Upper lobe of left lung (tissue), 4 donors: ENCODE data around the gene BTBD6.

Experiments used
- EP300 ChIP-seq, 4 donors: sonication (generic); formaldehyde crosslinking; IDR thresholded peaks; one replicate each; pipeline ENCODE4 v1.5.1; 2017; ENCODE audit warnings: antibody characterized with exemption in 4 of 4, control low read depth in 2 of 4
- TF ChIP-seq, protein P1 (sequence below), 6 experiments: fragments of 450-650 bp in 4 of 6; fragments of 200-600 bp in 2 of 6; sonication (generic) in 2 of 6; IDR thresholded peaks; one replicate each; pipeline ENCODE4 v1.5.1; 2016 to 2019; ENCODE audit warnings: antibody characterized with exemption in 6 of 6

DNA sequence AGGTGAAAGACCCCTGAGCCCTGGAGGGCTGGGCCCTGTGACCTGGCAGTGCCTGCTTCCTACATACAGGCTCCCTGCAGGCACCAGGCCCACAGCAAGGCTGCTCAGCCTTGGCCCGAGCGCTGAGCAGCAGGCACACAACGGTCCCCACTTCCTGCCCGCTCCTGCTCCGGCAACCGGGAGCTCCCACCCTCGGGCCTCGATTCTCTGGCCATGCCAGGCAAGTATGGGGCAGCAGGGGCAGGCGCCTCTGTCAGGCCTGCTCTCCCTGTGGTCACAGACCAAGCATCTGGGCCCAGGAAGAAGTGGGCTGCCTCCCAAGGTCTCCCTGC lies 36.6 kb upstream of the BTBD6 start:
- TF ChIP-seq, protein P1, sequence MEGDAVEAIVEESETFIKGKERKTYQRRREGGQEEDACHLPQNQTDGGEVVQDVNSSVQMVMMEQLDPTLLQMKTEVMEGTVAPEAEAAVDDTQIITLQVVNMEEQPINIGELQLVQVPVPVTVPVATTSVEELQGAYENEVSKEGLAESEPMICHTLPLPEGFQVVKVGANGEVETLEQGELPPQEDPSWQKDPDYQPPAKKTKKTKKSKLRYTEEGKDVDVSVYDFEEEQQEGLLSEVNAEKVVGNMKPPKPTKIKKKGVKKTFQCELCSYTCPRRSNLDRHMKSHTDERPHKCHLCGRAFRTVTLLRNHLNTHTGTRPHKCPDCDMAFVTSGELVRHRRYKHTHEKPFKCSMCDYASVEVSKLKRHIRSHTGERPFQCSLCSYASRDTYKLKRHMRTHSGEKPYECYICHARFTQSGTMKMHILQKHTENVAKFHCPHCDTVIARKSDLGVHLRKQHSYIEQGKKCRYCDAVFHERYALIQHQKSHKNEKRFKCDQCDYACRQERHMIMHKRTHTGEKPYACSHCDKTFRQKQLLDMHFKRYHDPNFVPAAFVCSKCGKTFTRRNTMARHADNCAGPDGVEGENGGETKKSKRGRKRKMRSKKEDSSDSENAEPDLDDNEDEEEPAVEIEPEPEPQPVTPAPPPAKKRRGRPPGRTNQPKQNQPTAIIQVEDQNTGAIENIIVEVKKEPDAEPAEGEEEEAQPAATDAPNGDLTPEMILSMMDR (IDR thresholded peaks at IDR 0.05) = no peak
- TF ChIP-seq EP300 (IDR thresholded peaks at IDR 0.05) = no peak
